Measurements from ENCODE around the gene ENPP7. TPM values are rescaled to one million over a fixed set of nuclear protein-coding genes. Genes with fewer than 3 reads are reported as not detected.

Gene ENPP7
- total and polyA plus RNA-seq, 2 experiments from 2014 or later = not detected

DNA sequence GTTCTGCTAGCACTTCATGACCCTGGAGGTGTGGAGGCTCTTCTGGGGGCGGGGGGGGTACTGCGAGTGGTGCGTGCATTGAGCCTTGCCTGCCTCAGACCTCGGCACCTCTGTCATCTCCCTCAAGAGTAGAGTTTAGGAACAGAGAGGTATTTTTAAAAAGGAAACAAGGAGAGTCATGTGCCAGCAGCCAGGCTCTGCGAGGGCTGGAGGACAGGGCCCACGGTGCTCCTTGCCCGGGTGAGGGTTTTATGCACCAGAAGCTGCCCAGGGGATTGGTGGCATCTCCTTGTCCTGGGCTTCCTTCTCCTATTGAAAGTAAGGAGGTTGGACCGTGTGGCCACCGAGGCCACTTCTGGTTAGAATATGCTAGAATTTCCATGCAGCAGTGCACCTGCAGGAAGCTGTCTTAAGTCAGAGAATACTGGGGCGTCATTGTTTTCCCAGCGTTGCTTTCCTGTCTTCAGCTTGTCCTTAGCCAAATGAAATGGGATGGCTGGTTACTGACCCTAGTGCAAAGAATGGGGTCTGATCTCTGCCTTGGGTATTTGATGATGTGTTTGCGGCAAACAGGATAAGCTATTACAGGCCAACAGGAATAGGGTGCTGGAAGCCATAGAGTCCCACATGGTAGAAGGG lies 50.4 kb downstream of the ENPP7 start:
- H3K27ac ChIP-seq = no peak overlapping the region
- H3K4me1 ChIP-seq (ENCODE audit: insufficient read depth) = no peaks in the 10 kb centered on the region
- no peak overlapping the region for H3K4me2 ChIP-seq (ENCODE audit: unreplicated experiment)
- DNase-seq = no peak
- H4K20me1 ChIP-seq (ENCODE audit: insufficient read depth) = no peaks in the 10 kb centered on the region
- no peak overlapping the region for H3K9ac ChIP-seq
- H3K36me3 ChIP-seq (ENCODE audit: low read depth) = no peaks in the 10 kb centered on the region
- in situ Hi-C loops (cut with MboI) = loop anchor here (10.0 kb wide), 1 partner anchor 214 kb away; no protein-coding TSS in a partner anchor
- no peaks in the 10 kb centered on the region for H3K9me3 ChIP-seq (ENCODE audit: low read depth)
- no peaks in the 10 kb centered on the region for H3K9me2 ChIP-seq (ENCODE audit: insufficient read depth)
- H3K79me2 ChIP-seq (ENCODE audit: insufficient read depth) = no peaks in the 10 kb centered on the region
- TF ChIP-seq EZH2phosphoT487 (IDR thresholded peaks at IDR 0.05; ENCODE audit: insufficient read depth, low read depth) (no peak), EZH2 (IDR thresholded peaks at IDR 0.05; ENCODE audit: insufficient read depth, poor library complexity, severe bottlenecking) (no peak)
- H3K4me3 ChIP-seq = no peak overlapping the region
- no peak overlapping the region for H2AFZ ChIP-seq
- 85 to 89% methylated on average over 12 of the region's 12 CpGs for WGBS, 2 experiments (ENCODE audit: low coverage in 1 of 2, low lambda C conversion rate in 2 of 2, missing lambda C conversion rate in 2 of 2)
- peaks cover 4% of the 10 kb centered on the region; the same call in 1 of the 2 replicates for H3F3A ChIP-seq (ENCODE audit: insufficient read depth)
- peaks cover 22% of the 10 kb centered on the region for H3K27me3 ChIP-seq (replicated peaks; ENCODE audit: insufficient read depth)

DNA sequence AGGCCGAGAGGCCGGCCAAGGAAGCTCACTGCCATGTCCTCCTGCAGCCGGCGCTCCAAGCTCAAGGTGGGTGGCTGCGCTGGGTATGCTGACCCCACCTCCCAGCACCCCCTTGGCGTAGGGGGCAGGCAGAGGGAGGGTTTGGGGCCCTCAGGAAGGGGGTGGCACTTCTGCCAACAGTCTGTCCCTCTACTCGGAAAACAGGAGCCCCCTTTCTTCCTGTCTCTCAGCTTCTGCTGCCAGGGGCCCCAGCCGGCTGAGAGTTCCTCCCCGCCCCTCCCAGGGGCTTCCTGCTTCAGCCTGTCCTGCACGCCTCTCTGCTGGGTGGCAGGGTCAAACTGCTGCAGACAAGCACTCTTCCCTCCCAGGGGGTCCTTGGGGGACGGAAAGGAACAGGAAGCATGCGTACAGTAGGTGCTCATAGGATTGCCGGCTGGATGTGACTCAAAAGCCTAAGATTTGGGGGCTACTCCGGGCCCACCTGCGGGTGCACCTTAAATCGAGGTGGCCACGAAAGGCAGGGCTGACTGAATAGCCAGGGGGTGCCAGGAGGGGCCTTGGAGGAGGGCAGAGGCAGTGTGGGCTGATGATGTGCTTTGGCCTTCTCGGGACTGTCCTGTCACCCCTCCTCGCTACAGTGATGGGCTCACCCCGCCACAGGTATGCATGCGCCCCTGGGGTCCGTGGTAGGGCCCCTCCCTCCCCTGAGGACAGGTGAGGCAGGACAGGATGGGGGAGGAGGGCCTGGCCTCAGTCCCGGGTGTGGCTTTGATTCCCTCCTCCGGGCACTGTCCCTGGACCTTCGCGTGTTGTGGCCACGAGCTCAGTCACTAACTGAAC lies 51.2 kb downstream of the ENPP7 start:
- H3K9me3 ChIP-seq (ENCODE audit: low read depth) = no peaks in the 10 kb centered on the region
- H3K4me3 ChIP-seq = no peak overlapping the region
- no peaks in the 10 kb centered on the region for H4K20me1 ChIP-seq (ENCODE audit: insufficient read depth)
- H3K4me2 ChIP-seq (ENCODE audit: unreplicated experiment) = no peak overlapping the region
- no peaks in the 10 kb centered on the region for H3K4me1 ChIP-seq (ENCODE audit: insufficient read depth)
- TF ChIP-seq EZH2 (IDR thresholded peaks at IDR 0.05; ENCODE audit: insufficient read depth, poor library complexity, severe bottlenecking) = no peak
- TF ChIP-seq EZH2phosphoT487 (IDR thresholded peaks at IDR 0.05; ENCODE audit: insufficient read depth, low read depth) = no peak
- no peaks in the 10 kb centered on the region for H3F3A ChIP-seq (ENCODE audit: insufficient read depth)
- H3K79me2 ChIP-seq (ENCODE audit: insufficient read depth) = no peaks in the 10 kb centered on the region
- no peak for DNase-seq
- no peak overlapping the region for H3K27ac ChIP-seq
- 83 to 85% methylated on average over 24 to 27 of the region's 27 CpGs for WGBS, 2 experiments (ENCODE audit: low coverage in 1 of 2, low lambda C conversion rate in 2 of 2, missing lambda C conversion rate in 2 of 2)
- H3K9ac ChIP-seq = no peak overlapping the region
- peaks cover 19% of the 10 kb centered on the region for H3K27me3 ChIP-seq (replicated peaks; ENCODE audit: insufficient read depth)
- no peaks in the 10 kb centered on the region for H3K36me3 ChIP-seq (ENCODE audit: low read depth)
- in situ Hi-C loops (cut with MboI) = loop anchor here (10.0 kb wide), 1 partner anchor 213 kb away; no protein-coding TSS in a partner anchor
- no peak overlapping the region for H2AFZ ChIP-seq
- H3K9me2 ChIP-seq (ENCODE audit: insufficient read depth) = no peaks in the 10 kb centered on the region

- Histone ChIP-seq H2AFZ (no peak overlapping the region), H3K9me3 (ENCODE audit: low read depth) (no peaks in the 10 kb centered on the region), H3K27me3 (replicated peaks; ENCODE audit: insufficient read depth) (peaks cover 23% of the 10 kb centered on the region), H3K27ac (no peak overlapping the region), H4K20me1 (ENCODE audit: insufficient read depth) (no peaks in the 10 kb centered on the region), H3F3A (ENCODE audit: insufficient read depth) (no peaks in the 10 kb centered on the region), H3K4me2 (ENCODE audit: unreplicated experiment) (no peak overlapping the region), H3K9me2 (ENCODE audit: insufficient read depth) (no peaks in the 10 kb centered on the region), H3K4me3 (no peak overlapping the region), H3K9ac (no peak overlapping the region), H3K36me3 (ENCODE audit: low read depth) (no peaks in the 10 kb centered on the region), H3K79me2 (ENCODE audit: insufficient read depth) (no peaks in the 10 kb centered on the region), H3K4me1 (ENCODE audit: insufficient read depth) (no peaks in the 10 kb centered on the region)
- in situ Hi-C loops (cut with MboI) = loop anchor here (10.0 kb wide), 1 partner anchor 211 kb away; no protein-coding TSS in a partner anchor
- no peak for TF ChIP-seq EZH2phosphoT487 (IDR thresholded peaks at IDR 0.05; ENCODE audit: insufficient read depth, low read depth)
- TF ChIP-seq EZH2 (IDR thresholded peaks at IDR 0.05; ENCODE audit: insufficient read depth, poor library complexity, severe bottlenecking) = no peak
- 91 to 94% methylated on average over 14 to 18 of the region's 18 CpGs for WGBS, 2 experiments (ENCODE audit: low coverage in 1 of 2, low lambda C conversion rate in 2 of 2, missing lambda C conversion rate in 2 of 2)
- DNase-seq = no peak
Observed at GRCh38 chr17:79783891-79784290, 53.1 kb downstream of the ENPP7 start.

- no peak for DNase-seq
- Histone ChIP-seq H3K27me3 (replicated peaks; ENCODE audit: insufficient read depth) (peaks cover 29% of the 10 kb centered on the region), H3K9me2 (ENCODE audit: insufficient read depth) (no peaks in the 10 kb centered on the region), H3K4me3 (no peak overlapping the region), H3K4me1 (ENCODE audit: insufficient read depth) (no peaks in the 10 kb centered on the region), H3K9me3 (ENCODE audit: low read depth) (no peaks in the 10 kb centered on the region), H3K27ac (no peak overlapping the region), H2AFZ (no peak overlapping the region), H3K9ac (no peak overlapping the region), H3K79me2 (ENCODE audit: insufficient read depth) (no peaks in the 10 kb centered on the region), H3K36me3 (ENCODE audit: low read depth) (no peaks in the 10 kb centered on the region), H3F3A (ENCODE audit: insufficient read depth) (no peaks in the 10 kb centered on the region), H4K20me1 (ENCODE audit: insufficient read depth) (no peaks in the 10 kb centered on the region), H3K4me2 (ENCODE audit: unreplicated experiment) (no peak overlapping the region)
- TF ChIP-seq EZH2 (IDR thresholded peaks at IDR 0.05; ENCODE audit: insufficient read depth, poor library complexity, severe bottlenecking) (no peak), EZH2phosphoT487 (IDR thresholded peaks at IDR 0.05; ENCODE audit: insufficient read depth, low read depth) (no peak)
- WGBS, 2 experiments (ENCODE audit: low coverage in 1 of 2, low lambda C conversion rate in 2 of 2, missing lambda C conversion rate in 2 of 2) = 92 to 93% methylated on average over 14 to 29 of the region's 31 CpGs
- in situ Hi-C loops (cut with MboI) = loop anchor here (10.0 kb wide), 1 partner anchor 210 kb away; no protein-coding TSS in a partner anchor
Observed at GRCh38 chr17:79784353-79785016, 53.7 kb downstream of the ENPP7 start.
